Ascending aorta (tissue), 2 donors: ENCODE data around the gene TRAPPC2L. TPM values are rescaled to one million over a fixed set of nuclear protein-coding genes. Genes with fewer than 3 reads are reported as not detected.

Experiments used
- DNase-seq, 2 donors: peaks; one replicate each; pipeline ENCODE4 v3.0.0-alpha.2; 2019; ENCODE audit warnings: low spot score in 2 of 2
- H3K27ac ChIP-seq, 2 donors: fragments of 200-600 bp; sonication (generic); one replicate each; pipeline ENCODE4 v1.5.1; 2016 to 2017; ENCODE audit warnings: mild to moderate bottlenecking in 1 of 2
- H3K27me3 ChIP-seq: fragments of 200-600 bp; sonication (generic); one replicate; pipeline ENCODE4 v1.5.1; 2017
- H3K36me3 ChIP-seq, 2 donors: fragments of 200-600 bp; sonication (generic); one replicate each; pipeline ENCODE4 v1.5.1; 2016
- H3K4me1 ChIP-seq, 2 donors: fragments of 200-600 bp; sonication (generic); one replicate each; pipeline ENCODE4 v1.5.1; 2016 to 2017; ENCODE audit warnings: mild to moderate bottlenecking in 1 of 2
- H3K4me3 ChIP-seq, 2 donors: fragments of 200-600 bp; sonication (generic); one replicate each; pipeline ENCODE4 v1.5.1; 2016 to 2017; ENCODE audit warnings: mild to moderate bottlenecking in 1 of 2
- H3K9me3 ChIP-seq, 2 donors: fragments of 200-600 bp; sonication (generic); one replicate each; pipeline ENCODE4 v1.5.1; 2016
- CTCF ChIP-seq, 3 experiments: fragments of 200-600 bp in 2 of 3; fragments of 450-650 bp in 1 of 3; sonication (generic) in 2 of 3; IDR thresholded peaks; one replicate each; pipeline ENCODE4 v1.5.1; 2016 to 2019; ENCODE audit warnings: antibody characterized with exemption in 3 of 3, mild to moderate bottlenecking in 1 of 3, moderate library complexity in 1 of 3
- intact Hi-C: fragments of 100-400 bp; cut with DNase I; formaldehyde crosslinking; loops from one replicate; pipeline ENCODE4 v1.15.1; 2023
- total RNA-seq: library from RNA; depleted of rRNA; stranded (reverse); fragments of >200 nt; gene quantifications from one replicate; pipeline ENCODE4 v1.1.0, GENCODE V29; 2016

Gene TRAPPC2L
- total RNA-seq, 1 donor from 2014 or later, result 7.6 TPM

GRCh38 chr16:88877564-88878289 lies 20.8 kb downstream of the TRAPPC2L start:
- H3K4me3 ChIP-seq, result no peak overlapping the region
- no peaks in the 10 kb centered on the region for H3K27me3 ChIP-seq
- intact Hi-C loops, result no loop called here
- H3K36me3 ChIP-seq, result no peaks in the 10 kb centered on the region
- no peaks in the 10 kb centered on the region for H3K9me3 ChIP-seq
- no peak for DNase-seq
- no peak for TF ChIP-seq CTCF (IDR thresholded peaks at IDR 0.05)
- H3K27ac ChIP-seq, result no peak overlapping the region
- no peaks in the 10 kb centered on the region for H3K4me1 ChIP-seq

GRCh38 chr16:88878356-88878755 lies 21.4 kb downstream of the TRAPPC2L start:
- intact Hi-C loops, result no loop called here
- Histone ChIP-seq H3K9me3 (no peaks in the 10 kb centered on the region), H3K27me3 (no peaks in the 10 kb centered on the region), H3K27ac (no peak overlapping the region), H3K4me3 (no peak overlapping the region), H3K4me1 (no peaks in the 10 kb centered on the region), H3K36me3 (no peaks in the 10 kb centered on the region)
- DNase-seq, result no peak
- no peak for TF ChIP-seq CTCF (IDR thresholded peaks at IDR 0.05)

GRCh38 chr16:88878967-88879787 lies 22.2 kb downstream of the TRAPPC2L start:
- TF ChIP-seq CTCF (IDR thresholded peaks at IDR 0.05), result no peak
- intact Hi-C loops, result no loop called here
- H3K36me3 ChIP-seq, result no peaks in the 10 kb centered on the region

GRCh38 chr16:88879788-88880055 lies 22.8 kb downstream of the TRAPPC2L start:
- TF ChIP-seq CTCF (IDR thresholded peaks at IDR 0.05), result no peak
- Histone ChIP-seq H3K4me1 (no peaks in the 10 kb centered on the region), H3K27ac (no peak overlapping the region), H3K36me3 (no peaks in the 10 kb centered on the region), H3K9me3 (no peaks in the 10 kb centered on the region), H3K27me3 (no peaks in the 10 kb centered on the region), H3K4me3 (no peak overlapping the region)
- no peak for DNase-seq
- intact Hi-C loops, result no loop called here

More at GRCh38 chr16:88878967-88879787, 22.2 kb downstream of the TRAPPC2L start:
- H3K27ac ChIP-seq, result no peak overlapping the region
- H3K27me3 ChIP-seq, result no peaks in the 10 kb centered on the region
- no peaks in the 10 kb centered on the region for H3K4me1 ChIP-seq
- DNase-seq, result no peak
- no peak overlapping the region for H3K4me3 ChIP-seq
- H3K9me3 ChIP-seq, result no peaks in the 10 kb centered on the region

GRCh38 chr16:88880226-88881006 lies 23.5 kb downstream of the TRAPPC2L start:
- no peak for TF ChIP-seq CTCF (IDR thresholded peaks at IDR 0.05)
- Histone ChIP-seq H3K27me3 (no peaks in the 10 kb centered on the region), H3K4me1 (no peaks in the 10 kb centered on the region), H3K9me3 (no peaks in the 10 kb centered on the region), H3K4me3 (no peak overlapping the region), H3K27ac (no peak overlapping the region), H3K36me3 (no peaks in the 10 kb centered on the region)
- DNase-seq, result no peak
- intact Hi-C loops, result no loop called here
